HepG2 (cell line): ENCODE results near the gene CIB1. TPM values are rescaled to one million over a fixed set of nuclear protein-coding genes. Genes with fewer than 3 reads are reported as not detected.

ENCODE experiments used
- ATAC-seq: fragments of 200-7000 bp; cut with Tn5 transposase; 3 replicates; pipeline ENCODE4 v1.9.1; 2020; ENCODE audit warnings: mild to moderate bottlenecking, moderate library complexity
- BruUV-seq: library from RNA; stranded (reverse); fragments of 400-500 nt; replicated peaks from 2 replicates; lab custom pipeline; 2021; lab: Mats Ljungman, UMichigan
- CTCF ChIA-PET: fragments of 300-600 bp; formaldehyde crosslinking; extraction: SDS; loops from one replicate; lab custom pipeline; 2021; ENCODE audit warnings: low total read pairs, inconsistent platforms, low intra/inter-chr PET ratio; lab: Yijun Ruan, JAX
- POLR2A ChIA-PET: fragments of 350-600 bp; sonication (Branson Sonifier 250); formaldehyde crosslinking; loops from one replicate; lab custom pipeline; 2020; ENCODE audit warnings: antibody characterized with exemption, inconsistent platforms; lab: Yijun Ruan, JAX
- DNase-seq: peaks from one replicate; pipeline ENCODE4 v3.0.0-alpha.2; 2015; ENCODE audit warnings: low spot score
- FAIRE-seq: peaks from 3 replicates; lab custom pipeline; 2011; peaks lifted over from hg19 to GRCh38; lab: Jason Lieb, UNC
- H2AFZ ChIP-seq: one replicate; pipeline ENCODE4 v1.6.1; 2011; ENCODE audit warnings: low read length, inconsistent platforms
- H3K27ac ChIP-seq: fragments of 300-600 bp; 3 replicates; pipeline ENCODE4 v1.8.0; 2011; ENCODE audit warnings: mixed run types, mild to moderate bottlenecking, mixed read lengths, low read length, inconsistent platforms; ENCODE audit not compliant: insufficient read depth; ENCODE audit errors: extremely low read length
- H3K27me3 ChIP-seq, 2 experiments: fragments of 200-600 bp in 1 of 2; 2 replicates in 1 of 2; 3 replicates in 1 of 2; pipeline versions ENCODE4 v1.6.0 to v1.8.0; 2011; ENCODE audit warnings: low read length in 2 of 2, mild to moderate bottlenecking in 2 of 2, moderate library complexity in 2 of 2, inconsistent platforms in 1 of 2; ENCODE audit not compliant: insufficient read depth in 2 of 2, control insufficient read depth in 1 of 2
- H3K36me3 ChIP-seq, 2 experiments: fragments of 200-600 bp in 1 of 2; replicated peaks in 1 of 2; 2 replicates in 1 of 2; 3 replicates in 1 of 2; pipeline versions ENCODE4 v1.5.1 to v1.8.0; 2011; ENCODE audit warnings: low read length in 2 of 2, inconsistent platforms in 1 of 2; ENCODE audit not compliant: insufficient read depth in 2 of 2, control insufficient read depth in 1 of 2
- H3K4me1 ChIP-seq: 2 replicates; pipeline ENCODE4 v1.5.1; 2012; ENCODE audit warnings: low read length, inconsistent platforms; ENCODE audit not compliant: insufficient read depth
- H3K4me2 ChIP-seq: 2 replicates; pipeline ENCODE4 v1.6.0; 2011; ENCODE audit warnings: low read depth, low read length, inconsistent platforms
- H3K4me3 ChIP-seq, 3 experiments: fragments of 200-600 bp in 1 of 3; sonication (generic), shearing (Covaris generic) in 1 of 3; replicated peaks in 1 of 3; 2 replicates each; pipeline ENCODE4 v1.5.1; 2011 to 2016; ENCODE audit warnings: low read length in 3 of 3, inconsistent platforms in 2 of 3, low read depth in 2 of 3, mild to moderate bottlenecking in 2 of 3, control low read depth in 1 of 3, mixed read lengths in 1 of 3; ENCODE audit not compliant: insufficient read depth in 1 of 3
- H3K79me2 ChIP-seq: one replicate; pipeline ENCODE4 v1.6.1; 2011; ENCODE audit warnings: low read length, inconsistent platforms; ENCODE audit not compliant: insufficient read depth
- H3K9ac ChIP-seq: 2 replicates; pipeline ENCODE4 v1.6.0; 2011; ENCODE audit warnings: mild to moderate bottlenecking, low read depth, low read length, inconsistent platforms; ENCODE audit not compliant: insufficient read depth
- H3K9me3 ChIP-seq: 2 replicates; pipeline ENCODE4 v1.5.1; 2012; ENCODE audit warnings: mild to moderate bottlenecking, low read length
- H4K20me1 ChIP-seq: 2 replicates; pipeline ENCODE4 v1.6.0; 2011; ENCODE audit warnings: inconsistent platforms, mild to moderate bottlenecking, low read length, moderate library complexity; ENCODE audit not compliant: insufficient read depth
- CENPT ChIP-seq: sonication (generic); formaldehyde crosslinking; IDR thresholded peaks from 2 replicates; pipeline ENCODE4 v1.8.0; 2022; ENCODE audit warnings: low read depth, mild to moderate bottlenecking, moderate library complexity, missing genetic modification reagents
- JUN ChIP-seq: sonication (generic); formaldehyde crosslinking; IDR thresholded peaks from 2 replicates; pipeline ENCODE4 v1.4.0; 2020; ENCODE audit warnings: mild to moderate bottlenecking, missing genetic modification reagents
- KLF12 ChIP-seq: sonication (generic); formaldehyde crosslinking; IDR thresholded peaks from 2 replicates; pipeline ENCODE4 v1.4.0; 2020; ENCODE audit warnings: missing genetic modification reagents, borderline replicate concordance
- KMT2A ChIP-seq: sonication (generic); formaldehyde crosslinking; IDR thresholded peaks from 2 replicates; pipeline ENCODE4 v1.4.0; 2020; ENCODE audit warnings: missing genetic modification reagents
- SIX4 ChIP-seq: sonication (generic); formaldehyde crosslinking; IDR thresholded peaks from 2 replicates; pipeline ENCODE4 v1.4.0; 2020; ENCODE audit warnings: missing genetic modification reagents
- SMAD3 ChIP-seq: sonication (generic); formaldehyde crosslinking; IDR thresholded peaks from 2 replicates; pipeline ENCODE4 v1.4.0; 2020; ENCODE audit warnings: missing genetic modification reagents
- U2AF2 ChIP-seq: fragments of 200-400 bp; formaldehyde crosslinking; IDR thresholded peaks from 2 replicates; pipeline ENCODE4 v1.6.1; 2017; ENCODE audit warnings: low read depth, mild to moderate bottlenecking, low read length
- ZKSCAN1 ChIP-seq: fragments of 150-350 bp; IDR thresholded peaks from 2 replicates; pipeline ENCODE4 v1.6.1; 2014; ENCODE audit warnings: low read length
- ZNF17 ChIP-seq: sonication (generic); formaldehyde crosslinking; IDR thresholded peaks from 2 replicates; pipeline ENCODE4 v1.5.0; 2020; ENCODE audit warnings: mild to moderate bottlenecking, missing genetic modification reagents
- ZNF207 ChIP-seq: fragments of 450-650 bp; IDR thresholded peaks from 2 replicates; pipeline ENCODE4 v1.6.1; 2016; ENCODE audit warnings: antibody characterized with exemption, borderline replicate concordance
- ZNF382 ChIP-seq: sonication (generic); formaldehyde crosslinking; IDR thresholded peaks from 2 replicates; pipeline ENCODE4 v1.5.0; 2020; ENCODE audit warnings: missing genetic modification reagents, mild to moderate bottlenecking, borderline replicate concordance
- ZNF552 ChIP-seq: sonication (generic); formaldehyde crosslinking; IDR thresholded peaks from 2 replicates; pipeline ENCODE4 v1.9.0; 2022; ENCODE audit warnings: missing genetic modification reagents, mild to moderate bottlenecking, borderline replicate concordance
- WGBS: methylation state at CpG from one replicate; pipeline ENCODE4 v1.1.6; 2017; ENCODE audit warnings: low lambda C conversion rate; 5-methylcytosine and 5-hydroxymethylcytosine counted together
- in situ Hi-C: cut with HindIII; loops from 2 replicates; pipeline ENCODE4 v1.10.0; 2017; ENCODE audit warnings: low pct_unique_long_range_greater_than_20kb; ENCODE audit not compliant: extremely low pct_ligation_motif_present
- intact Hi-C: fragments of 100-400 bp; cut with micrococcal nuclease; formaldehyde crosslinking; loops from one replicate; pipeline ENCODE4 v1.10.0; 2022; ENCODE audit not compliant: unreplicated experiment
- polyA plus RNA-seq, 8 experiments: library from polyadenylated mRNA; depleted of rRNA in 3 of 8; stranded (reverse) in 7 of 8; unstranded in 1 of 8; fragments of >200 nt; fragmentation: Illumina TruSeq in 4 of 8; extraction: Trizol in 4 of 8; gene quantifications; 2 replicates each; pipeline versions ENCODE4 v1.2.1 to v1.2.3, GENCODE V29; 2011 to 2016; ENCODE audit warnings: low read depth in 4 of 8, missing spikeins in 1 of 8, mixed read lengths in 1 of 8; ENCODE audit not compliant: insufficient read depth in 1 of 8
- total RNA-seq, 5 experiments: library from RNA; depleted of rRNA; stranded (reverse); fragments of >200 nt; fragmentation: Illumina TruSeq; extraction: Trizol; gene quantifications; 2 replicates each; pipeline ENCODE4 v1.2.3, GENCODE V29; 2016; ENCODE audit warnings: low read depth in 1 of 5
- TF ChIP-seq, protein P1 (sequence below): sonication (generic); formaldehyde crosslinking; IDR thresholded peaks from 2 replicates; pipeline ENCODE4 v1.4.0; 2020; ENCODE audit warnings: missing genetic modification reagents

CIB1 gene
- total and polyA plus RNA-seq, 2 of the 13 experiments (the other 11 are each of a cell fraction or from before 2014, with no cell fraction given), result 38.7 to 72.7 TPM

GRCh38 chr15:90205050-90205848 is 28.5 kb downstream of the CIB1 start:
- Histone ChIP-seq H3K4me1 (peaks cover 35% of the 10 kb centered on the region), H3K4me2 (no peak overlapping the region)
- FAIRE-seq, result no peak

More at GRCh38 chr15:90205050-90205848, 28.5 kb downstream of the CIB1 start:
- no peak for ATAC-seq
- POLR2A ChIA-PET, result interaction anchor here (0.5 kb wide), 1 partner anchor 61 kb away, joined by 4 read pairs; no protein-coding TSS in a partner anchor
- no peaks in the 10 kb centered on the region for H3K9me3 ChIP-seq
- no peak overlapping the region for H3K9ac ChIP-seq
- no peak for DNase-seq
- H2AFZ ChIP-seq, result no peak overlapping the region
- no peaks in the 10 kb centered on the region for H3K27me3 ChIP-seq
- H3K4me3 ChIP-seq, result no peak overlapping the region
- peaks cover 6% of the 10 kb centered on the region; the same call in 1 of the 2 replicates for H4K20me1 ChIP-seq
- peaks cover 6% of the 10 kb centered on the region for H3K79me2 ChIP-seq
- intact Hi-C loops (no loop called here), in situ Hi-C loops (no loop called here)
- TF ChIP-seq ZNF552 (CRISPR knock-in tag) (no peak), ZNF17 (no peak), SIX4 (CRISPR knock-in tag) (no peak), KLF12 (CRISPR knock-in tag) (no peak), CENPT (CRISPR knock-in tag) (no peak), U2AF2 (no peak), JUN (CRISPR knock-in tag) (no peak), SMAD3 (CRISPR knock-in tag) (no peak), ZKSCAN1 (no peak), ZNF382 (CRISPR knock-in tag) (no peak), ZNF207 (no peak), KMT2A (CRISPR knock-in tag) (no peak)
- TF ChIP-seq, protein P1, sequence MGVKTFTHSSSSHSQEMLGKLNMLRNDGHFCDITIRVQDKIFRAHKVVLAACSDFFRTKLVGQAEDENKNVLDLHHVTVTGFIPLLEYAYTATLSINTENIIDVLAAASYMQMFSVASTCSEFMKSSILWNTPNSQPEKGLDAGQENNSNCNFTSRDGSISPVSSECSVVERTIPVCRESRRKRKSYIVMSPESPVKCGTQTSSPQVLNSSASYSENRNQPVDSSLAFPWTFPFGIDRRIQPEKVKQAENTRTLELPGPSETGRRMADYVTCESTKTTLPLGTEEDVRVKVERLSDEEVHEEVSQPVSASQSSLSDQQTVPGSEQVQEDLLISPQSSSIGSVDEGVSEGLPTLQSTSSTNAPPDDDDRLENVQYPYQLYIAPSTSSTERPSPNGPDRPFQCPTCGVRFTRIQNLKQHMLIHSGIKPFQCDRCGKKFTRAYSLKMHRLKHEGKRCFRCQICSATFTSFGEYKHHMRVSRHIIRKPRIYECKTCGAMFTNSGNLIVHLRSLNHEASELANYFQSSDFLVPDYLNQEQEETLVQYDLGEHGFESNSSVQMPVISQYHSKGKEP (CRISPR knock-in tag), result no peak
- WGBS, result 95% methylated on average over 8 of the region's 10 CpGs
- CTCF ChIA-PET, result no interaction called here
- no TSS peak for BruUV-seq
- H3K36me3 ChIP-seq, result peaks cover 2 to 7% of the 10 kb centered on the region in 2 experiments; a peak in 2 of 5 replicates
- no peak overlapping the region for H3K27ac ChIP-seq
